Progenitor cell of endocrine pancreas (in vitro differentiated cells): ENCODE results near the gene MYOF. TPM values are rescaled to one million over a fixed set of nuclear protein-coding genes. Genes with fewer than 3 reads are reported as not detected.

Experiments used
- DNase-seq: peaks from one replicate; pipeline ENCODE4 v3.0.0; 2021; ENCODE audit warnings: low spot score; ENCODE audit not compliant: unreplicated experiment
- H3K27ac Mint-ChIP-seq: 2 replicates; pipeline ENCODE4 v1.8.0; 2021; ENCODE audit warnings: mild to moderate bottlenecking, moderate library complexity, mixed read lengths
- H3K27me3 Mint-ChIP-seq: 2 replicates; pipeline ENCODE4 v1.8.0; 2021; ENCODE audit warnings: mixed read lengths
- H3K36me3 Mint-ChIP-seq: 2 replicates; pipeline ENCODE4 v1.8.0; 2022; ENCODE audit warnings: mixed read lengths; ENCODE audit not compliant: insufficient read depth
- H3K4me1 Mint-ChIP-seq: 2 replicates; pipeline ENCODE4 v1.8.0; 2021; ENCODE audit warnings: low read depth, mixed read lengths
- H3K4me3 Mint-ChIP-seq: 2 replicates; pipeline ENCODE4 v1.8.0; 2021; ENCODE audit warnings: low read depth, mild to moderate bottlenecking, moderate library complexity, mixed read lengths
- H3K9me3 Mint-ChIP-seq: 2 replicates; pipeline ENCODE4 v1.8.0; 2021; ENCODE audit warnings: low read depth, mixed read lengths
- CTCF ChIP-seq: fragments of 200-600 bp; sonication (generic); IDR thresholded peaks from one replicate; pipeline ENCODE4 v1.5.0; 2021; ENCODE audit warnings: antibody characterized with exemption, mild to moderate bottlenecking; ENCODE audit not compliant: unreplicated experiment
- total RNA-seq: library from RNA; stranded (reverse); gene quantifications from 2 replicates; pipeline ENCODE4 v1.2.1, GENCODE V29; 2021

MYOF gene
- total RNA-seq, 1 donor from 2014 or later: 25.5 TPM

- DNase-seq: no peak
- Mint-ChIP-seq H3K27ac (no peak overlapping the region), H3K4me1 (no peaks in the 10 kb centered on the region), H3K9me3 (no peaks in the 10 kb centered on the region), H3K36me3 (peaks cover 2% of the 10 kb centered on the region), H3K27me3 (no peaks in the 10 kb centered on the region), H3K4me3 (no peak overlapping the region)
- TF ChIP-seq CTCF: no peak
Measured at GRCh38 chr10:93334181-93334580, 148.0 kb downstream of the MYOF start.

GRCh38 chr10:93333278-93333978 is 148.7 kb downstream of the MYOF start:
- Mint-ChIP-seq H3K27me3 (no peaks in the 10 kb centered on the region), H3K4me3 (no peak overlapping the region), H3K27ac (no peak overlapping the region), H3K36me3 (no peaks in the 10 kb centered on the region), H3K4me1 (no peaks in the 10 kb centered on the region), H3K9me3 (no peaks in the 10 kb centered on the region)
- no peak for DNase-seq
- TF ChIP-seq CTCF: no peak

GRCh38 chr10:93330824-93331223 is 151.3 kb downstream of the MYOF start:
- Mint-ChIP-seq H3K4me1 (no peaks in the 10 kb centered on the region), H3K27ac (no peak overlapping the region), H3K9me3 (no peaks in the 10 kb centered on the region), H3K27me3 (no peaks in the 10 kb centered on the region), H3K36me3 (no peaks in the 10 kb centered on the region), H3K4me3 (no peak overlapping the region)
- TF ChIP-seq CTCF: no peak
- no peak for DNase-seq

- H3K9me3 Mint-ChIP-seq: no peaks in the 10 kb centered on the region
- no peak overlapping the region for H3K27ac Mint-ChIP-seq
- no peaks in the 10 kb centered on the region for H3K4me1 Mint-ChIP-seq
- H3K27me3 Mint-ChIP-seq: no peaks in the 10 kb centered on the region
- H3K4me3 Mint-ChIP-seq: no peak overlapping the region
- DNase-seq: no peak
- no peaks in the 10 kb centered on the region for H3K36me3 Mint-ChIP-seq
- TF ChIP-seq CTCF: no peak
Measured at GRCh38 chr10:93319896-93320295, 162.2 kb downstream of the MYOF start.

- H3K27me3 Mint-ChIP-seq: no peaks in the 10 kb centered on the region
- H3K36me3 Mint-ChIP-seq: no peaks in the 10 kb centered on the region
- DNase-seq: no peak
- no peak overlapping the region for H3K4me3 Mint-ChIP-seq
- TF ChIP-seq CTCF: no peak
- no peaks in the 10 kb centered on the region for H3K4me1 Mint-ChIP-seq
- no peaks in the 10 kb centered on the region for H3K9me3 Mint-ChIP-seq
- no peak overlapping the region for H3K27ac Mint-ChIP-seq
Measured at GRCh38 chr10:93319096-93319495, 163.0 kb downstream of the MYOF start.
